HG03039 (cell line): ENCODE results near the gene PCGF5.
"Not testable (repeated sequence)": the region's sequence is repeated elsewhere in the genome, so short reads cannot be mapped to it uniquely, and the experiment has no call there.

Experiments
- ATAC-seq: cut with Tn5 transposase; IDR thresholded peaks from one replicate; pipeline ENCODE4 v1.9.1; 2021; ENCODE audit warnings: mild to moderate bottlenecking, moderate library complexity; ENCODE audit not compliant: unreplicated experiment

Gene PCGF5

GRCh38 chr10:91319336-91319735, 98.9 kb downstream of the PCGF5 start:
- no peak for ATAC-seq

DNA sequence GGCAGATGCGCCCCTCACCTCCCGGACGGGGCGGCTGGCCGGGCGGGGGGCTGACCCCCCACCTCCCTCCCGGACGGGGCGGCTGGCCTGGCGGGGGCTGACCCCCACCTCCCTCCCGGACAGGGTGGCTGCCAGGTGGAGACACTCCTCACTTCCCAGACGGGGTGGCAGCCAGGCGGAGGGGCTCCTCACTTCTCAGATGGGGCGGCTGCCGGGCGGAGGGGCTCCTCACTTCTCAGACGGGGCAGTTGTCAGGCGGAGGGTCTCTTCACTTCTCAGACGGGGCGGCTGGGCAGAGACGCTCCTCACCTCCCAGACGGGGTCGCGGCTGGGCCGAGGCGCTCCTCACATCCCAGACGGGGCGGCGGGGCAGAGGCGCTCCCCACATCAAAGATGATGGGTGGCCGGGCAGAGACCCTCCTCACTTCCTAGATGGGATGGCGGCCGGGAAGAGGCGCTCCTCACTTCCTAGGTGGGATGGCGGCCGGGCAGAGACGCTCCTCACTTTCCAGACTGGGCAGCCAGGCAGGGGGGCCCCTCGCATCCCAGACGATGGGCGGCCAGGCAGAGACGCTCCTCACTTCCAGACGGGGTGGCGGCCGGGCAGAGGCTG, 102.9 kb downstream of the PCGF5 start:
- ATAC-seq = not testable (repeated sequence)

DNA sequence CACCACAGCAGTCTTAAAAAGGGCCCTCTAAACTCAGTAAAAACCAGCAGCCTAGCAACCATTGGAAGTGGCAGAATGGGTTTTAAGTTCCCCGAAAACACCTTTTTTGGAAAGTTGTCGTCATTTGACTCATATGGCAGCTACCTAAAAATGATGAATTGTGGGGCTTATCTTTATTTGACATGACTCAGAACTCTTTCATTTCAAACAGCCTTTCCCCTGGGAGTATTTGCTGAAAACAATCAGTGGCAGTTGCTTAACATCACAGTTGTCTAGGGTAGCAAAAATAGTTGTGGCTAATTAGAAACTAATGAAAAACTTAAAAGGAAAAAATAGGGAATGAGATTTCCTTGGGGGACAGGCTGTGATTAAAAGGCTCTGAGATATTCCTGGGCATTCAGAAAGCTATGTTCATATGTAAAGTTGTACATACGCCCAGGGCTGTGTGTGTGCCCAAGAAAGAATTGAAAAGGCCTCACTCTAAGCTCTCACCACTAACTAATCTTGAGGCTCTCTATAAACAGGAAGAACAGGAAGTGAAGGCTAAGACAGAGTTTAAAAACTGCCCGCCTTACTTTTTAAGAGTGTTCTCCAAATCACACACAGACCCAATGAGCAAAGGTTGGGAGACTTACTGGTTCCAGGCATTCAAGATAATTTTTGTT, 108.0 kb downstream of the PCGF5 start:
- no peak for ATAC-seq
